Endothelial cell of umbilical vein (primary cell): ENCODE results near the gene NFIA. TPM values are rescaled to one million over a fixed set of nuclear protein-coding genes. Genes with fewer than 3 reads are reported as not detected.

Source experiments
- BruUV-seq: library from RNA; stranded (reverse); fragments of 400-500 nt; replicated peaks from 2 replicates; lab custom pipeline; 2021; lab: Mats Ljungman, UMichigan
- CTCF ChIA-PET: fragments of 300-600, 350-600 bp; sonication (Branson Sonifier 250); formaldehyde crosslinking; loops from one replicate; lab custom pipeline; 2021; ENCODE audit warnings: antibody characterized with exemption, inconsistent platforms; lab: Charles Lee
- POLR2A ChIA-PET: fragments of 300-600, 350-600 bp; sonication (Branson Sonifier 250); formaldehyde crosslinking; loops from one replicate; lab custom pipeline; 2021; ENCODE audit warnings: antibody characterized with exemption, inconsistent platforms; lab: Charles Lee
- DNase-seq: peaks from one replicate; pipeline ENCODE4 v3.0.0-alpha.2; 2011; ENCODE audit warnings: low read depth, low spot score
- FAIRE-seq: peaks from 2 replicates; lab custom pipeline; 2011; peaks lifted over from hg19 to GRCh38; lab: Jason Lieb, UNC
- H2AFZ ChIP-seq: 2 replicates; pipeline ENCODE4 v1.6.0; 2012; ENCODE audit warnings: low read depth, low read length, control low read depth, inconsistent platforms
- H3K27ac ChIP-seq: 2 replicates; pipeline ENCODE4 v1.5.1; 2011; ENCODE audit warnings: low read depth, mild to moderate bottlenecking, control low read depth, low read length, moderate library complexity; ENCODE audit not compliant: insufficient read depth
- H3K27me3 ChIP-seq, 2 experiments: 2 replicates each; pipeline versions ENCODE4 v1.6.0 to v1.6.1; 2011; ENCODE audit warnings: low read length in 2 of 2, mixed read lengths in 1 of 2; ENCODE audit not compliant: control insufficient read depth in 2 of 2, insufficient read depth in 2 of 2
- H3K36me3 ChIP-seq, 2 experiments: 2 replicates in 1 of 2; 3 replicates in 1 of 2; pipeline ENCODE4 v1.5.1; 2011; ENCODE audit warnings: low read length in 2 of 2, mild to moderate bottlenecking in 1 of 2, moderate library complexity in 1 of 2; ENCODE audit not compliant: control insufficient read depth in 2 of 2, insufficient read depth in 2 of 2; ENCODE audit errors: extremely low read depth in 1 of 2
- H3K4me1 ChIP-seq: 3 replicates; pipeline ENCODE4 v1.5.1; 2011; ENCODE audit warnings: mild to moderate bottlenecking, low read length; ENCODE audit not compliant: control insufficient read depth, insufficient read depth; ENCODE audit errors: extremely low read depth
- H3K4me2 ChIP-seq: 2 replicates; pipeline ENCODE4 v1.6.1; 2011; ENCODE audit warnings: low read length, control low read depth, mixed read lengths; ENCODE audit not compliant: insufficient read depth
- H3K4me3 ChIP-seq, 3 experiments: fragments of 200-600 bp in 1 of 3; sonication (generic), shearing (Covaris generic) in 1 of 3; replicated peaks in 1 of 3; 2 replicates each; pipeline ENCODE4 v1.5.1; 2011 to 2016; ENCODE audit warnings: control low read depth in 3 of 3, low read length in 3 of 3, mild to moderate bottlenecking in 2 of 3, inconsistent platforms in 1 of 3, low read depth in 1 of 3, moderate library complexity in 1 of 3; ENCODE audit not compliant: insufficient read depth in 1 of 3
- H3K79me2 ChIP-seq: 2 replicates; pipeline ENCODE4 v1.6.0; 2012; ENCODE audit warnings: low read length, inconsistent platforms; ENCODE audit not compliant: control insufficient read depth, insufficient read depth
- H3K9ac ChIP-seq: replicated peaks from 2 replicates; pipeline ENCODE3; 2011; ENCODE audit warnings: low read length, control low read depth; ENCODE audit not compliant: insufficient read depth; ENCODE audit errors: extremely low read depth
- H3K9me1 ChIP-seq: replicated peaks from 3 replicates; pipeline ENCODE4 v1.6.0; 2011; ENCODE audit warnings: mild to moderate bottlenecking, low read length; ENCODE audit not compliant: control insufficient read depth, insufficient read depth; ENCODE audit errors: extremely low read depth
- H3K9me3 ChIP-seq: replicated peaks from 2 replicates; pipeline ENCODE4 v1.5.1; 2012; ENCODE audit warnings: low read length, inconsistent platforms; ENCODE audit not compliant: control insufficient read depth, insufficient read depth
- H4K20me1 ChIP-seq: replicated peaks from 2 replicates; pipeline ENCODE3; 2011; ENCODE audit warnings: mild to moderate bottlenecking, low read length; ENCODE audit not compliant: control insufficient read depth, insufficient read depth; ENCODE audit errors: extremely low read depth
- EZH2 ChIP-seq: IDR thresholded peaks from 2 replicates; pipeline ENCODE4 v1.6.1; 2012; ENCODE audit warnings: borderline replicate concordance, low read depth, mild to moderate bottlenecking, moderate library complexity, low read length, inconsistent platforms; ENCODE audit not compliant: severe bottlenecking
- FOS ChIP-seq: IDR thresholded peaks from 2 replicates; pipeline ENCODE4 v1.6.1; 2011; ENCODE audit warnings: mild to moderate bottlenecking, low read length, moderate library complexity, borderline replicate concordance; ENCODE audit not compliant: insufficient read depth
- GATA2 ChIP-seq: IDR thresholded peaks from 2 replicates; pipeline ENCODE4 v1.7.0; 2011; ENCODE audit warnings: low read depth, mild to moderate bottlenecking, moderate library complexity, mixed read lengths, low read length; ENCODE audit not compliant: insufficient read length, insufficient read depth
- JUN ChIP-seq: IDR thresholded peaks from 2 replicates; pipeline ENCODE4 v1.6.1; 2011; ENCODE audit warnings: borderline replicate concordance, low read depth; ENCODE audit not compliant: insufficient read length, insufficient read depth
- MYC ChIP-seq: IDR thresholded peaks from one replicate; pipeline ENCODE4 v1.6.1; 2011; ENCODE audit warnings: mild to moderate bottlenecking, low read depth, low read length
- POLR2A ChIP-seq: IDR thresholded peaks from 2 replicates; pipeline ENCODE4 v1.6.1; 2012; ENCODE audit warnings: low read depth, mild to moderate bottlenecking, control low read depth, low read length
- POLR2AphosphoS5 ChIP-seq: IDR thresholded peaks from 2 replicates; pipeline ENCODE4 v1.6.1; 2012; ENCODE audit warnings: low read depth, mild to moderate bottlenecking, control low read depth, low read length, moderate library complexity; ENCODE audit not compliant: insufficient read depth
- dilution Hi-C: fragments of 300-500 bp; cut with MboI; formaldehyde crosslinking; loops from one replicate; pipeline ENCODE4 v1.15.0; 2019; ENCODE audit warnings: low sequenced_read_pairs; ENCODE audit not compliant: extremely low pct_ligation_motif_present
- intact Hi-C: fragments of 100-400 bp; cut with micrococcal nuclease; formaldehyde crosslinking; loops from one replicate; pipeline ENCODE4 v1.10.0; 2022
- polyA plus RNA-seq, 4 experiments: library from polyadenylated mRNA; depleted of rRNA in 3 of 4; stranded (reverse) in 3 of 4; unstranded in 1 of 4; fragments of >200 nt; gene quantifications; 2 replicates each; pipeline versions ENCODE4 v1.2.1 to v1.2.3, GENCODE V29; 2011 to 2012; ENCODE audit warnings: missing spikeins in 1 of 4
- total RNA-seq: library from RNA; stranded (reverse); gene quantifications from 2 replicates; pipeline ENCODE4 v1.2.3, GENCODE V29; 2021
- TF ChIP-seq, protein P1 (sequence below), 2 donors: IDR thresholded peaks; 1 replicate in 1 of 2; 2 replicates in 1 of 2; pipeline ENCODE4 v1.5.1; 2011; ENCODE audit warnings: low read length in 2 of 2, mild to moderate bottlenecking in 2 of 2, moderate library complexity in 2 of 2, control low read depth in 1 of 2, inconsistent platforms in 1 of 2, low read depth in 1 of 2; ENCODE audit not compliant: insufficient read depth in 1 of 2; ENCODE audit errors: extremely low read depth in 1 of 2
- TF ChIP-seq, protein P2 (sequence below): IDR thresholded peaks from 2 replicates; pipeline ENCODE4 v1.6.1; 2011; ENCODE audit not compliant: insufficient read depth, insufficient read length

Gene NFIA
- total and polyA plus RNA-seq, 2 donors (not counting 3 experiments of a cell fraction or from before 2014, with no cell fraction given), result 25.5 to 47.0 TPM

DNA sequence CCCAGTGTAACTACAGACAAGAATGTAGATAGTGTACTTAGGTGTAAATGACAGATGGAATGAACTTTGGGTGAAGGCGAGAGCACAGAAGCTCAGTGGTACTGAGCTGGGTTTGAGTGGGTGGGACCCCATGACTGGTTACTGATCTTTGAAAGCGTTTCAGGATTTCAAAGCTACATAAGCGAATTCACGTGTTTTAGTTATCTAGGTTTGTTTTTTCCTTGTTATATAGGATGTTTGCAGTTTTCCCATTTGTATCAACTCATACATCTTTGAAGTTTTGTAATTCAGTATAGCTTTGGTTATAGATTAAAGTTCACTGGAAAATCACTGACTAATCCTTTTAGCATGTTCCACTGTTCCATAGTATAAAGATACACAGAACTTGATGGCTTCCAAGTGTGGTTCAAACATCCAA lies 182.5 kb downstream of the NFIA start:
- BruUV-seq, result no TSS peak
- TF ChIP-seq, protein P1, sequence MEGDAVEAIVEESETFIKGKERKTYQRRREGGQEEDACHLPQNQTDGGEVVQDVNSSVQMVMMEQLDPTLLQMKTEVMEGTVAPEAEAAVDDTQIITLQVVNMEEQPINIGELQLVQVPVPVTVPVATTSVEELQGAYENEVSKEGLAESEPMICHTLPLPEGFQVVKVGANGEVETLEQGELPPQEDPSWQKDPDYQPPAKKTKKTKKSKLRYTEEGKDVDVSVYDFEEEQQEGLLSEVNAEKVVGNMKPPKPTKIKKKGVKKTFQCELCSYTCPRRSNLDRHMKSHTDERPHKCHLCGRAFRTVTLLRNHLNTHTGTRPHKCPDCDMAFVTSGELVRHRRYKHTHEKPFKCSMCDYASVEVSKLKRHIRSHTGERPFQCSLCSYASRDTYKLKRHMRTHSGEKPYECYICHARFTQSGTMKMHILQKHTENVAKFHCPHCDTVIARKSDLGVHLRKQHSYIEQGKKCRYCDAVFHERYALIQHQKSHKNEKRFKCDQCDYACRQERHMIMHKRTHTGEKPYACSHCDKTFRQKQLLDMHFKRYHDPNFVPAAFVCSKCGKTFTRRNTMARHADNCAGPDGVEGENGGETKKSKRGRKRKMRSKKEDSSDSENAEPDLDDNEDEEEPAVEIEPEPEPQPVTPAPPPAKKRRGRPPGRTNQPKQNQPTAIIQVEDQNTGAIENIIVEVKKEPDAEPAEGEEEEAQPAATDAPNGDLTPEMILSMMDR (IDR thresholded peaks at IDR 0.05; ENCODE audit: extremely low read depth in 1 of 2, insufficient read depth in 1 of 2, low read depth in 1 of 2, low read length in 2 of 2), result no peak
- TF ChIP-seq POLR2A (no peak), MYC (no peak), EZH2 (no peak), FOS (no peak), POLR2AphosphoS5 (no peak), JUN (no peak), GATA2 (no peak)
- TF ChIP-seq, protein P2, sequence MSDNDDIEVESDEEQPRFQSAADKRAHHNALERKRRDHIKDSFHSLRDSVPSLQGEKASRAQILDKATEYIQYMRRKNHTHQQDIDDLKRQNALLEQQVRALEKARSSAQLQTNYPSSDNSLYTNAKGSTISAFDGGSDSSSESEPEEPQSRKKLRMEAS, result no peak
- Histone ChIP-seq H4K20me1 (no peaks in the 10 kb centered on the region), H3K9me1 (no peaks in the 10 kb centered on the region), H3K79me2 (peaks cover 2% of the 10 kb centered on the region), H3K4me1 (no peaks in the 10 kb centered on the region), H3K9me3 (no peaks in the 10 kb centered on the region), H3K27me3 (no peaks in the 10 kb centered on the region), H3K36me3 (no peaks in the 10 kb centered on the region), H3K4me2 (no peak overlapping the region), H2AFZ (no peak overlapping the region), H3K9ac (no peak overlapping the region), H3K4me3 (no peak overlapping the region), H3K27ac (no peak overlapping the region)
- FAIRE-seq, result no peak
- no peak for DNase-seq
- intact Hi-C loops (no loop called here), dilution Hi-C loops (no loop called here)
- CTCF ChIA-PET, result interaction anchor here (0.7 to 2.3 kb wide), 7 partner anchors 7 to 34 kb away, joined by 3 to 7 read pairs (median 3); no protein-coding TSS in a partner anchor
- POLR2A ChIA-PET, result no interaction called here
